GM12874 (cell line): ENCODE results near the gene CLNK.

Source experiments
- TF ChIP-seq, protein P1 (sequence below): IDR thresholded peaks from 2 replicates; pipeline ENCODE4 v1.5.1; 2011; ENCODE audit warnings: low read depth, mild to moderate bottlenecking, control low read depth, low read length, moderate library complexity; ENCODE audit not compliant: insufficient read depth

CLNK gene

DNA sequence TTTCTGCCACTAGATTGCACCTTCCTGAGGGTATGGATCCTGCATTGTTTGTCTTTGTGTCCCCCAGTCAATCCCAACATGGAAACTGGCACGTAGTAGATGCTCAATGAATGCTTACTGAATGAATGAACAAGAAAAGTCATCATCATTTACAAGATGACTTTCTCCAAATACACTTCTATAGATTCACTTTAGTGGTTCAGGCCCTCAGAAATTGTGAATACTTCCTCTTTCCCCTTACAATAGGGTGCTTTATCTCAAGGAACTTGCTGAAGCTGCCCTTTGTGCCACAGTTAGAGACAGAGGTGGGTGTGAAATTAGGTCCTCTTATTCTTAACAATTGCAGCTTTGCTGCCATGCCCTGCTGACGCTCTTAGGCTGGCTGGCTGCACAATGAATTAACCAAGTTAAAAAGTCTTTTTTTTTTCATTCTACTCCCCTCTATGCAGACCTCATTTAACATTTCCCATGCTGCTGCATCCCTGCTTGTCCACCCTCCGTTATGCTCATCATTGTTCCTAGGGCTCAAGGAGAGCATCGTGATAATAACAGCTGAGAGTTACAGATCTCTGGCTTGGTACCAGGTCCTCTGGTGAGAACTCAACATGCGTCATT, 119.3 kb downstream of the CLNK start:
- TF ChIP-seq, protein P1, sequence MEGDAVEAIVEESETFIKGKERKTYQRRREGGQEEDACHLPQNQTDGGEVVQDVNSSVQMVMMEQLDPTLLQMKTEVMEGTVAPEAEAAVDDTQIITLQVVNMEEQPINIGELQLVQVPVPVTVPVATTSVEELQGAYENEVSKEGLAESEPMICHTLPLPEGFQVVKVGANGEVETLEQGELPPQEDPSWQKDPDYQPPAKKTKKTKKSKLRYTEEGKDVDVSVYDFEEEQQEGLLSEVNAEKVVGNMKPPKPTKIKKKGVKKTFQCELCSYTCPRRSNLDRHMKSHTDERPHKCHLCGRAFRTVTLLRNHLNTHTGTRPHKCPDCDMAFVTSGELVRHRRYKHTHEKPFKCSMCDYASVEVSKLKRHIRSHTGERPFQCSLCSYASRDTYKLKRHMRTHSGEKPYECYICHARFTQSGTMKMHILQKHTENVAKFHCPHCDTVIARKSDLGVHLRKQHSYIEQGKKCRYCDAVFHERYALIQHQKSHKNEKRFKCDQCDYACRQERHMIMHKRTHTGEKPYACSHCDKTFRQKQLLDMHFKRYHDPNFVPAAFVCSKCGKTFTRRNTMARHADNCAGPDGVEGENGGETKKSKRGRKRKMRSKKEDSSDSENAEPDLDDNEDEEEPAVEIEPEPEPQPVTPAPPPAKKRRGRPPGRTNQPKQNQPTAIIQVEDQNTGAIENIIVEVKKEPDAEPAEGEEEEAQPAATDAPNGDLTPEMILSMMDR, result no peak

DNA sequence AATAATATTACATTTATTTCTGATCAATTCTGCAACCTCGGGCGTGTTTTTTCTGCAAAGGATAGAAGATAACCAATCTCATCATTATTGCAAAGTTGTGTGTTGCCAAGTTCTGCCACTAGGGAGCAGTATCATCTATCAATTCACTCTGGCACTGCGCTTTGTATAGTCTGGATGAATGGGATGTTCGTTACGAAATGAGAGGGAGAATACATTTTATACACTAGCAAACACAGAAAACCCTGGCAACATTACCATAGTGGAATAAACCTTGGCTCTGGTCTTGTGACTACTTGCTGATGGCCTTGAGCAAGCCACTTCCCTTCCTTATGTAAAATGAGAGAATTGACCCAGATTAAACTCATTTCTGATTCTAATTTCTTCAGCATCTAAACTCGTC, 129.9 kb downstream of the CLNK start:
- TF ChIP-seq, protein P1, result peak; percentile 67

DNA sequence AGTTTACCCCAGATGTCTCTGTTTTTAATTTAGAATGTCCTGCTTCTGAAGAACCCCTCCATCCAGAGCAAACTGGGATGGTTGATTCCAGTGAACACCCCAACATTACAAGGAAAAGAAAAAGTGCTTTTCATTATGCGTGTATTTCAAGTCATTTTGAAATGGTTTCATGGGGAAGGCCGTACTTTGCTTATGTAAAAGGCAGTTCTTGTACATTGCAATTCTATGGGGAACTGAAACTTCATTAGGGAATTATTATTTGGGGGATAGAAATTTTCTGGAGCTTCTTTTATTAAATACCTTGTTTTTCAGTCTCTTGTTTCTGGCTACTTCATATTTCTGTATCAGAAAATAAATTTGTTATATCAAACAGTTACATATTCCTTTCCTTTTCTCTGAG, 130.4 kb downstream of the CLNK start:
- TF ChIP-seq, protein P1, result no peak

DNA sequence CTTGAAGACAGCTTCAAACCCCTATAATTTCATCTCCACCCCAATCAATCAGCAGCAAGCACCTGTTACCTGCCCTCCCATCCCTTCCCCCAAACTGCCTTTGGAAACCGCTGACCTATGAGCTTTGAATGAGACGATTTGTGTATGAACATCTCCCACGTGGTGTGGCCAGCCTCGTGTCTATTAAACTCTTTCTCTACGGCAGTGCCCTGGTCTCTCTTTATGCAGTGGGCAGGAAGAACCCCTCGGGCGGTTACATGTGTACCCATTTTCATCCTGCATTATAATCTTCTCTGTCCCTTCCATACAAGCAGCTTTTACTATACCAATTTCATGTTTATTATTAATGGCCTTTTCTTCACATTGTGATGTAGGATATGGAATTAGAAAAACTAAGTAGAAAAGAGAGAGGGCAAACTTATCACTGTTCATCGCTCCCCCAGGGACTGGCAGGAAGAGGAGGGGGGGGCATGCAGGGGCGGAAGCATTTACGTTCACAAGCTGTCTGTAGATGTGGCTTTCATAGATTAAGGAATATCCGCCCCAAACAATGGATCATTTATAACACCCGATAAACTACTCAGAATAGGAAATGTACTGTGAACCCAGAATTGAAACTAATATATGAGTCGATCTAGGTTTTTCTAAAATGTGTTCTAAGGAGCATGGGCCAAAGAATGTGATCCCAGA, 131.8 kb downstream of the CLNK start:
- TF ChIP-seq, protein P1, result no peak

DNA sequence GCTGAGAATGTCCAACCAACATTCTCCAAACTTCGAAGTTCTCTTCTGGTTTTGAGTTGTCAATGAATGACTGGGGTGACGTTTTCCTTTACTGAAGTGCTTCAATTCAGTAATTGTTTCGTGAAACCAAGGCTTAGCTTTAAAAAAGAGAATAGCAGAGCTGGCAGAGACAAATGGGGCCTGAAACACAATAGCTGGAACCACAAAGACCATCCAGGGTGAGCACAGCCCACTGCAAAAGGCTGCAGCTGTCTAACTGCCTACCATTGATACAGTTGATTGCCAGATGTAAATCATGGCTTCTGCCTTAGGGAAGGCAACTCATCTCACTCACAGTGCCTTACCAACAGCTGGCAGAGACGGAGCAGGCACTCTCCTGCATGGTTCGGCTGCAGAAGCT, 148.7 kb downstream of the CLNK start:
- TF ChIP-seq, protein P1, result no peak

DNA sequence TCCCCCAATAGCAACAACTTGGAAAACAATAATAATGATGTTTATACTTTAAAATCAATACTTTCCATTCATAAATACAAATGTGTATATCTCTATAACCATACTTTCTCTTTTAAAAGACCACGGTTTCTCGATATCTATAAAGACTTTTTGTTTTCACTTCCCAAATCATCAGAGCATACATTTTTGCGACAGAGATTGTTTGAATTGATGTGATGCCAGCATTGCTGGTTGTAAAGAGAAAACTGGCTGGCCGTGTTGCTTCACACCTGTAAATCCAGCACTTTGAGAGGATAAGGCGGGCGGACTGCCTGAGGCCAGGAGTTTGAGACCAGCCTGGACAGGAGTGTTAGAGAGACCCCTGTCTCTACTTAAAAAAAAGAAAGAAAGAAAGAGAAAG, 149.7 kb downstream of the CLNK start:
- TF ChIP-seq, protein P1, result no peak

DNA sequence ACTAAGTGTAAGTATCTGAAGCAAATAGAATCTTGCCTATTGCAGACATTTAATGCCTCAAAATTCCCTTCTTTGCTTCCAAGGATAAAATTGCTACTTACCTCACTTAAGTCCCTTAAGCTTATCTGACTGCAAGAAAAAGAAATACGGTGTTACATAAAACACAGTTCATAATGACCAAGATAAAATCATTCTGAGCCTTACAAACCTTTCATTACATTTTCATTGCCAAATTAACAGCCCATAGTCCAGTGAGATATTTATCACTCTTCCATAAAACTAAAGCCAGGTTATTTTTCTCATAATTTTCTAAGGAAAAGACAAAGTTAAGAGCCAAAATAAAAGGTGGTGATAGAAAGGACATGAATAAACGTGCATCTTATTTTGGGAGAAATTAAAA, 152.4 kb downstream of the CLNK start:
- TF ChIP-seq, protein P1, result no peak
